Upper lobe of left lung (tissue), 4 donors: ENCODE measurements around the gene PPIE.

Source experiments
- EP300 ChIP-seq, 4 donors: sonication (generic); formaldehyde crosslinking; IDR thresholded peaks; one replicate each; pipeline ENCODE4 v1.5.1; 2017; ENCODE audit warnings: antibody characterized with exemption in 4 of 4, control low read depth in 2 of 4
- POLR2A ChIP-seq, 4 donors: fragments of 450-650 bp; IDR thresholded peaks; one replicate each; pipeline ENCODE4 v1.5.1; 2016 to 2017; ENCODE audit warnings: antibody characterized with exemption in 4 of 4, mild to moderate bottlenecking in 2 of 4
- POLR2AphosphoS5 ChIP-seq, 2 donors: sonication (generic); formaldehyde crosslinking; IDR thresholded peaks; one replicate each; pipeline ENCODE4 v1.5.1; 2017; ENCODE audit warnings: antibody characterized with exemption in 2 of 2
- TF ChIP-seq, protein P1 (sequence below), 6 experiments: fragments of 450-650 bp in 4 of 6; fragments of 200-600 bp in 2 of 6; sonication (generic) in 2 of 6; IDR thresholded peaks; one replicate each; pipeline ENCODE4 v1.5.1; 2016 to 2019; ENCODE audit warnings: antibody characterized with exemption in 6 of 6

DNA sequence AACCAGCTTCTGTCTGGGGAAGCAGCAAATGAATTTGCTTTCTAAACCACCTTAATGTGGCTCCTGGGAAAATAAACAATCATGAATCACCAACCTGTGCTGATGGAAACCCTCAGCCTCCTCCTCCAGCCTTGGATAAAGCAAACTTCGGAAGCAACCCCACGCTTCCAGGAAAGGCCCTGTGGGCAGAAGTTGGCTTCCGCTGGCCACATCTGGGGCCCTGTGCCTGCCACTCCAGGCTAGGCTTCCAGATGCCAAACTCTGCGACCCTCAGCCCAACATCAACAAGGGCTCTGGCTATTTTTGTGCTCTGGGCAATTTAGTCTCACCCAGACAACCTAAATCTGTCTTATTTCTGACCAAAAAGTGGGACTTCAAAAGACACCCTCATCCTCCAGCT is 38.6 kb downstream of the PPIE start:
- TF ChIP-seq, protein P1, sequence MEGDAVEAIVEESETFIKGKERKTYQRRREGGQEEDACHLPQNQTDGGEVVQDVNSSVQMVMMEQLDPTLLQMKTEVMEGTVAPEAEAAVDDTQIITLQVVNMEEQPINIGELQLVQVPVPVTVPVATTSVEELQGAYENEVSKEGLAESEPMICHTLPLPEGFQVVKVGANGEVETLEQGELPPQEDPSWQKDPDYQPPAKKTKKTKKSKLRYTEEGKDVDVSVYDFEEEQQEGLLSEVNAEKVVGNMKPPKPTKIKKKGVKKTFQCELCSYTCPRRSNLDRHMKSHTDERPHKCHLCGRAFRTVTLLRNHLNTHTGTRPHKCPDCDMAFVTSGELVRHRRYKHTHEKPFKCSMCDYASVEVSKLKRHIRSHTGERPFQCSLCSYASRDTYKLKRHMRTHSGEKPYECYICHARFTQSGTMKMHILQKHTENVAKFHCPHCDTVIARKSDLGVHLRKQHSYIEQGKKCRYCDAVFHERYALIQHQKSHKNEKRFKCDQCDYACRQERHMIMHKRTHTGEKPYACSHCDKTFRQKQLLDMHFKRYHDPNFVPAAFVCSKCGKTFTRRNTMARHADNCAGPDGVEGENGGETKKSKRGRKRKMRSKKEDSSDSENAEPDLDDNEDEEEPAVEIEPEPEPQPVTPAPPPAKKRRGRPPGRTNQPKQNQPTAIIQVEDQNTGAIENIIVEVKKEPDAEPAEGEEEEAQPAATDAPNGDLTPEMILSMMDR (IDR thresholded peaks at IDR 0.05): no peak
- no peak for TF ChIP-seq POLR2A (IDR thresholded peaks at IDR 0.05)
- no peak for TF ChIP-seq POLR2AphosphoS5 (IDR thresholded peaks at IDR 0.05)
- TF ChIP-seq EP300 (IDR thresholded peaks at IDR 0.05): no peak
